GM18858 (cell line): ENCODE data around the gene SYN1.
"Not testable (repeated sequence)": the region's sequence is repeated elsewhere in the genome, so short reads cannot be mapped to it uniquely, and the experiment has no call there.

Experiments used
- ATAC-seq: cut with Tn5 transposase; IDR thresholded peaks from one replicate; pipeline ENCODE4 v1.9.1; 2021; ENCODE audit not compliant: unreplicated experiment

Gene SYN1

DNA sequence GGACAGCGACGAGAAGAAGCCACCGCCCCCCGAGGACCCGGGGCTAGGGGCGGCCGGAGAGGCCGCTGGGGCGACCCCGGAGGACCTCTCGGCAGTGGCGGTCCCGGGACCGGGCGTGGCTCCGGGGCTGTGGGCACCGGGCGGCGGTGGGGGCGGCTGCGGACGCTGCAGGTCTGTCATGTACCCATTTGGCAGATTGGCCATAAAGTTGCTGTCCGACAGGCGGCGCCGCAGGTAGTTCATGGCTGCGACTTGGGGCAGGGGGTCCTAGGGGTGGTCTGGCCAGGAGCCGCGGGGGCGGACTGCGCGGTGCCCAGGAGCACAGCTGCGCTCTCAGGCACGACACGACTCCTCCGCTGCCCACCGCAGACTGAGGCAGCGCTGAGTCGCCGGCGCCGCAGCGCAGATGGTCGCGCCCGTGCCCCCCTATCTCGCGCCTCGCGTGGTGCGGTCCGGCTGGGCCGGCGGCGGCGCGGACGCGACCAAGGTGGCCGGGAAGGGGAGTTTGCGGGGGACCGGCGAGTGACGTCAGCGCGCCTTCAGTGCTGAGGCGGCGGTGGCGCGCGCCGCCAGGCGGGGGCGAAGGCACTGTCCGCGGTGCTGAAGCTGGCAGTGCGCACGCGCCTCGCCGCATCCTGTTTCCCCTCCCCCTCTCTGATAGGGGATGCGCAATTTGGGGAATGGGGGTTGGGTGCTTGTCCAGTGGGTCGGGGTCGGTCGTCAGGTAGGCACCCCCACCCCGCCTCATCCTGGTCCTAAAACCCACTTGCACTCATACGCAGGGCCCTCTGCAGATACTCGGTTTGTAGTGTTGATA is at the start of gene SYN1:
TSS of gene SYN1 (minus strand) at position 372 of the 817 bp plus-strand sequence. CDS start at position 243, 129 bp downstream.
- peak; percentile 60 for ATAC-seq

DNA sequence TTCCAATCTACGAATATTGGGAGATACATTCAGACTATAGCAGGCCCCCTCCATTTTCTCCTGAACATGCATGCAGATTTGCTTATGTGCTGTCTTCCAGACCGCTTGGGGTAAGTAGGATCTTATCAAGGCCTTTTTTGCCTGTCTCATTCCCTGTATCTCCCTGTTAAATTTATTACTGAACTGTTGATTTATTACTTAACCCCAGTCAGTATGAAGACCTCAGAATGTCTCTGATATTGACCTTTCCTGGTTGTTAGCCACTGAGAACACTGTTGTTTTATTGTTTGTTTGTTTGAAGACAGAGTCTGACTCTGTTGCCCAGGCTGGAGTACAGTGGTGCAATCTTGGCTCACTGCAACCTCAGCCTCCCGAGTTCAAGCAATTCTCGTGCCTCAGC is 46.1 kb upstream of the SYN1 start:
- not testable (repeated sequence) for ATAC-seq

DNA sequence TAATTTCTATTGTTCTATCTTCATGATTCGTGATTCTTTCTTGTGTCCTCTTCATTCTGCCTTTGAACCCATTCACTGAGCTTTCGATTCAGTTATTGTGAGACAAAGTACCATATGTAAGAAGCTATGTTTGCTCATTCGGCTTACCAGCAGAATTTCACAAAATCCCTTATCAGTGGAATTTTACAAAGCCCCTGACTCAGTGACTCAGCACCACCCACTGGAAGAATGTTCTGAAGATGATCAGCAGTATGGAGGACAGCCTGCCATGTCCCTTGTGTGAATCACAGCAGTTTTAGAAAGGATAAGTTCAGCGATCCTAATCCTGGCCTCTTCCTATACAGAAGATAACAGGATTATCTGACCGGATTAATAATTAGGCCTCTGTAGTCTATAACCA is 45.1 kb upstream of the SYN1 start:
- ATAC-seq: no peak

DNA sequence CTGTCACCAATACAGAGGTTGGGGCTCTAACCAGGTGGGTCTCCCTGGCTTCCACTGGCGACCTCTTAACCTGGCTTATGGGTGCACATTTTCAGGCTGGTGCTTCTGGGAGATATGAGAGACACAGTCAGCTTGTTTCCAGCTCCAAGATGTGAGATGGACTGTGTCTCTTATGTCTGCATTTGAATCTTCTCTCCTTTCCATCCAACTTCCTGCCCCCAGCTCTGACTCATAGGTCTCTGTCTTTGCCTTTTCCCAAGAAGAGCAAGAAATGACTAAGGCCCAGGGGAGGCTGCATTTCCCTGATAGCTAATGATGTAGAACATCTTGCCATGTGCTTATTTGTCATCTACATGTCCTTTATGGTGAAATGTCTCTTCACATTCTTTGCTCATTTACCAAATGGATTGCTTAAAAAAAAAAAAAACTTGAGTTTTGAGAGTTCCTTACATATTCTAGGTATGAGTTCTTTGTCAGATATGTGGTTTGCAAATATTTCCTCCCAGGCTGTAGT is 42.5 kb upstream of the SYN1 start:
- no peak for ATAC-seq

DNA sequence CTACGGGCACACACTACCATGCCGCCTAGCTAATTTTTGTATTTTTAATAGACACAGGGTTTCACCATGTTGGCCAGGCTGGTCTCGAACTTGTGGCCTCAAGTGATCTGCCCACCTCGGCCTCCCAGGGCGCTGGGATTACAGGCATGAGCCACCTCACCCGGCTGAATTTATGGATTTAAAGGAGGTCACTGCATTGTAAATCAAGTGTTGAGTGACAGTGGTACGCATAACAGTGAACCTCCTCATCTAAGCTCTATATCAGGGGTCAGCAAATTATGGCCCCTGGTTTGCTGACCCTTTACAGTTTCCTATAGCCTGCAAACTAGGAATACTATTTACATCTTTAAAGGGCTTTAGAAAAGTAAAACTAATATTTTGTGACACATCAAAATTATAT is 41.9 kb upstream of the SYN1 start:
- no peak for ATAC-seq

DNA sequence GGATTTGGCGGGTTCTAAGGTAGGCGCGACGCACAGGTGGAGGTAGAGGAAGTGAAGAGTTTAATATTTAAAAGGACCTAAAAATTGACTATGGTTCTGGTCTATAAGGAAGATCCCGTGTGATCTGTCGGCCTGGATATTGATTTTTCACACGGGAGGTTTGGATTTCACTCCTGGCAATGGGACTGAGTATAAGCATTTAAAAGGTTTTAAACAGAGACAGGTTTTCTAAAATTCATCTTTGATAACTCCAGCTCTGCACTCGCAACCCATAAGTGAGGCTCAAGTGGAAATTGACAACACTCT is 39.7 kb upstream of the SYN1 start:
- ATAC-seq: no peak

DNA sequence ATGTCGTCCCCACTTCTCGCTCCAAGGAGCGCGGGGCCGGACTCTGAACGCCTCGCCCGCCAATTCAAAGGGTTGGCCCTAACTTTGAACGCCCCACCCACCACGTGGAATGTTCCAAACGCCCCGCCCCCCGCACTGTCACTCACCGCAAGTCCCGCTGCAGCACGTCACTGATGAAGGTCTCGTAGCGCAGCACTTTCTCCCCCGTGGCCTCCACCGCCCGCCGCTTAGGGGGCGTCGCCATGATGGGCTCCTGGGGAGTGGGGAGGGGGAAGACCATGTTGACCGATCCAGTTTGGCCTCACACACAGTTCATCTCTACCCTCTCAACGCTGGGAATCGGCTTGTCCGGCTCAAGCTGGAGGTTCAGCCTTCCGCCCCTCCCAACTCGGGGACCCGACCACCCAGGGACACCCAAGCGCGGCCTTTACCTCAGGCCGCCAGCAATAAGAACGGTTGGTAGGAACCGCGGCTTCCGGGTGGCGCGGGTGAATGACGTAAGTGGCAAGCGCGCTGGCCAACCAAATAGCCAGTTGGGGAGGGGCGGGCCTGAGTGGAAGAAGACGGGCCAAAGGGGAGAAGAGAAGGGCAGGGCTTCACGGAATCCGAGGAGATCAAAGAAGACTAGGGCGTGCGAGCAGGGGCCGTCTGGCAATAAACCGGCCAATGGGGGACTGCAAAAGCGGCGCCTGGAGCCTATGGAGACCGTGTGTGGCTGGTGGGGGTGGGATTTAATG is 39.2 kb upstream of the SYN1 start, which contains the start of gene UXT:
TSS of gene UXT (minus strand) at position 497 of the 737 bp plus-strand sequence. CDS start at position 244, 253 bp downstream.
- peak; percentile 58 for ATAC-seq

DNA sequence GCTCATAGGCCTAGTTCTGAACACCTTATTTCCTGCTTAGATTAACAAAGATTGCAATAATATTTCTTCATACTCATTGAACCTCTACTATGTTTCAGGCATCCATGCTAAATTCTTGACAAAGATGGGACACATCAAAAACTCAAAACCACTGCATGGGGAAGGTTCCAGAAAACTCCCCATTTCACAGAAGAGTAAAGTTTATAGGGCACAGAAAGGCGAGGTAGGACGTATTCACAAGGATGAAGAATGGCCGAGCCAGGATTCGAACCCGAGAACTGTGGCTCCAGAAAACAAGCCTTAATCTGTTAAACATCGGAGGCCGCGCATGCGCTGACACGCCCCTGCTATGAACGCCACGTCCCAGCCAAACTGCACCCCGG is 38.6 kb upstream of the SYN1 start:
- ATAC-seq: no peak

DNA sequence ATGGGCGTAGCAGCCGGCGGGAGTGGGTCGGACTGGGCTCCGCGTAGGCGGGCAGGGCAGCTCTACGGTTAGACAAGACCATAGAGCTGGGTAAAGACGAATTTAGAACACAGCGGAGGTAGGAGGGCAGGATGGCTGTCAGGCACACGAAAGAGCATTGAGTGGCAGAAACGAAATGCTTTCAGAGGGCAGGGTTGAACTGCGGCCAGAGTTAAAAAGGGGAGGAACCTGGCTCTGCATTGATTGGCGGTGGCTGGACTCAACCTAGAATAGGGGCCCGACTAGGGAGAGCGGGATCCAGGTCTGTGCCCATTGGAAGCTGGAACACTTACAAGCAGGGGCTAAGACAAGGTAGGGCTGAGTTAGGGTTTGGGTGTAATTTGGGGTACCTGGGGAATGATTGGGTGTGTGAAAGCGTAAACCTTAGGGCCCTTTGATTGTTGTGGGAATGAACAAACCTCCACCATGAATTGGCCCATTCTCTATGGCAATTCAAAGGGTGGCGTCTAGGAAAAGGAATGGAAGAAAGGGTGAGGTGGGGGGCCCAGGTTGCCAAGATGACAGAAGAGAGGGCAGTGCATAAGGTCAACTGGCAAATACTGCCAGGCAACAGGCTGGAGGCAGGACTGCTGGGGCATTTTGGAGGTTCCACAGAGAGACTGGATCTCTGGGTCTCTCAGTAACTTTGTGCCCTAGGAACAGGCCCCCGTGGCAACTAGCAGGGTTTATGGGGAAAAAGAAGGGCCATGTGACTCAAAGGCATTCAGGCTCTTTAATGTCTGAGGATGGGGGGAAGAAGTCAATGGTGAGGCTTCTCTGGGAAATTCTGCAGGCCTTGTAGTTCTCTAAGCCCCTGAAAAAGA is 31.6 kb upstream of the SYN1 start:
- ATAC-seq: no peak

DNA sequence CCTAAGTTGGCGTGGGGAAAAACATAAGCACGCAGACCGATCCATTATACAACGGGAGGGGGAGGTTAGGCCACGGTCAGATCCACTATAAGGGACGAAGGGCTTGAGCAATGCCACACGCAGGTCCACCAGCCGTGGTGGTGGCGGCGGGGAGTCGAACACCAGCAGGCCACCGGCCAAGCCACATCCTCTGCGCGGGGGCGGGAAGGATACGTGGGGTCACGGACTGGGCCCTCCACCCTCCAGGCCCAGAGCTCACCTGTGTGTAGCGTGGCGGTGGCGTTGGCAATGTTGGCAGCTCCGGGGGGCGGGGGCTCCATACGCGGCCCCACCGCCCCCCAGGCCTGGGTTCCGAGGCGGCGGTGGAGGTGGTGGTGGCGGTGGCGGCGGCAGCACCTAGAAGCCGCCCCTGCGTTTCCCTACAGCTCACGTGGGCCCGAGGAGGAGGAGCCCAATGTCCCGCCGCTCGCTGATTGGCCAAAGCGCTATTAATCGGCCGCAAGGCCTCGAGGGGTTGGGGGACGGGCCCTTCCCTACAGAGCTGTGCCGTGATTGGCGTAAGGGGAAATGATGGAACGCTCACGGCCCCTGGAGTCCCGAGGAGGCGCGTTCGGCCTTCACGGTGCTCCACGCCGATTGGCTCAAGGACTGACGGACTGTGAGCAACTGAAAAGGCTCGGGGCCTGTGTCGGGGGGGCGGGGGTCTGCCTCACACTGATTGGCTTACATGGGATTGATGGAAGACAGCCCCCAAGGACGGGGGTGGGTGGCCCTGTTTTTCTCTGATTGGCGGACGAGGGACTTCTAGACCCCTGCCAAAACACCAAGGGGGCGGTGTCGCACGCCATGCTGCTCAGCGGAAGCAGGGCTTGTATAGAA is 30.7 kb upstream of the SYN1 start, which contains the start of gene ELK1:
TSS of gene ELK1 (minus strand) at position 400 of the 879 bp plus-strand sequence. CDS start 9,122 bp downstream, outside the sequence.
- ATAC-seq: peak; percentile 77

DNA sequence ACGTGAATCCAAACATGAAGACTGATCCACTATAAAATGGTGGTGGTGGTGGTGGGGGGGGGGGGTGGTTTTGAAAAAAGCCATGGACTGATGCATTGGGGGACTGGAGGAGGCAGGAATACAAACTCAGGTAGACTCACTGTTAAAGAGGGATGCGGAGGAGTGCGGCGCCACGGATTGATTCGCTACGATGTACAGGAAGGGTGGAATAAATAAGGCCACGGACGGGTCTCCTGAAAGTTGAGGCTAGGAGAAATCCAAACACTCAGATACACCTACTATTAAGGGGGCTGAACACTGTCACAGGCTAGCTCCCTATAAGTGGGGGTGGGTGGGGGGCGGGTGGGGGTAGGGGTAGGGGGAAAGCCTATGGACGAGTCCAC is 30.1 kb upstream of the SYN1 start:
- no peak for ATAC-seq

DNA sequence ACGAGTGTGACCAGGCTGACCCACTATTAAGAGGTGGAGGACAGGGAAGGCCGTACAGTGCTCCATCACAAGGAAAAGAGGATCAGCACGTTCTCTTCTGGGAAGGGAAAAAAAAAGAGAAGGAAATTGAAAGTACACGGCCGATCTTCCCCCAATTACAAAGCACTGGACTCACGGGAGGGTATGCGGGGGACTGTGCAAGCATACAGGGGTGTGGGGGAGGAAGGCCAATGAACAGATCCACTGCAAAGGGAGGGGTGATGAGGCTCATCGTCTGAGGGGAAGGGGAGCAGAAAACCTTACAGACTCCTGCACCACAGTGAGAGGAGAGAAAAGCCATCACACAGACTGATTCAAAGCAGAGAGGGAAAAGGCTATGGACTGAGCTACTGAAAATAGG is 29.6 kb upstream of the SYN1 start:
- no peak for ATAC-seq

DNA sequence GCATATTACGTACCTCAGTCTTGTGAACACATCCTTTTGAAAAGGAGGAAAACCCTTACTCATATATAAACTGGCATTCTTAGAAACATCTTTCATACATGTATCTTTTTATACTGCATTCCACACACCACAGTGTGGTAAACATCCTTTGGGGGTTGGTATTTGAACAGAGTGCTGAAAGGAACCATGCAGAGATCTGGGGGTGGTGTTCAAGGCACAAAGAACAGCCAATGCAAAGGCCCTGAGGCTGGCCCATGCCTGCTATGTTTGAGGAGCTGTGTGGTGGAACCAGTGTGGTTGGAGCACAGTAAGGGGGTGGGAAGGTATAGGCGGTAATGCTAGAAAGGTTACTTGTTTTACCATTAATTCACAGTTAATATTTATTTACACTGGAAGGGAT is 28.7 kb upstream of the SYN1 start:
- no peak for ATAC-seq

DNA sequence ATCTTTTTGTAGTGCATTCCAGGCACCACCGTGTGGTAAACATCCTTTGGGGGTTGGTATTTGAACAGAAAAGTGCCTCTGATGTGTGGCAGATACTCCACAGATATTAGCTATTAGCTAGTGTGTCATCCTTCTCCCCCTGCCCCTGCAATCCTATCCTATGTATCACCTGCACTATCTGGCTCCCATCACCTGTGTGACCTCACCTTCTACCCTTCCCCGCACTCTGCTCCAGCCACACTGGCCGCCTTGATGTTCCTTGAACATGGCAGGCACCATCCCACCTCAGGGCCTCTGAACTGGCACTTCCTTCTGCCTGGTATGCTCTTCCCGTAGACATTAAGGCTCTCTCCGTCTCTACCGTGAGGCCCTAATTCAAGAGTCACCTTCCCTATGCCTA is 27.0 kb upstream of the SYN1 start:
- ATAC-seq: no peak

DNA sequence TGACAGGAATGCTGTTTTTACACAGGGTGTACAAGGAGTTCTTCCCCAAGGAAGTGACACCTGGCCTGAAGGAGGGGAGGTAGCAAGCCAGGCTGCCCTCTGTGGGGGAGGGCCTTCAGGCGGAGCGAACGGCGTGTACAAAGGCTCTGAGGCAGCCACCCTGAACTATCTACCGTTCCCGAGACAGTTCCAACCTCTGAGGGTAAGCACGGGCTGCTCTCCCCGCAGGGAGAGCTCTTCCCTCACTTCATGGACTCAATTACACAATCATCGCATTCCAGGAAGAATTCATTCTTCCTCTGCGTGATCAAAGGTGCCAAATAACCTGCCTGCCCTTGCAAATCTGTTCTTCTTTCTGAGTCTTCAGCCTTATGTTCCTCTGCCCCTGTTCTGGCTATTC is 25.9 kb upstream of the SYN1 start:
- ATAC-seq: no peak

DNA sequence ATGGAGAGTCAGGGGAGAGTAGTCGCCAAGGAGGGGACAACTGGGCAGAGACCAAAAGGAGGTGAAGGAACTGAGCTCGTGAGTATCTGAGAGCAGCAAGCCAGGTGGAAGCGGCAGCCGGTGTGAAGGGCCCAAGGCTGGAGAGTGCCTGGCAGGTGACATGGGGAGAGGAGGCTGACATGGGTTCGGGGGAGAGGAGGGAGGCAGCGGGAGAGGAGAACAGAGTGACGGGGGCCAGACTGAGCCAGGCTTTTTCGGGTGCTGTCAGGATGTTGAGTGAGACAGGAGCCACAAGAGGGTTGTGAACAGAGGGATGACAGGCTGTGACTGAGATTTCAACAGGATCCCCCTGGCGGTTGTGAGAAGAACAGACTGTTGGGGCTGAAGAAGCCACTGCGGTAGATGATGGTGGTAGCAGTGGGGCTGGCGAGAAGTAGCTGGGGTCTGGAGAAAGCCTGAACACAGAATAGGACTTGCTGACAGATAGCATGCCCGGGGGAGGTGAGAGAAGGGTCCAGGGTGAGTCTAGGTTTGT is 25.0 kb upstream of the SYN1 start:
- ATAC-seq: no peak

DNA sequence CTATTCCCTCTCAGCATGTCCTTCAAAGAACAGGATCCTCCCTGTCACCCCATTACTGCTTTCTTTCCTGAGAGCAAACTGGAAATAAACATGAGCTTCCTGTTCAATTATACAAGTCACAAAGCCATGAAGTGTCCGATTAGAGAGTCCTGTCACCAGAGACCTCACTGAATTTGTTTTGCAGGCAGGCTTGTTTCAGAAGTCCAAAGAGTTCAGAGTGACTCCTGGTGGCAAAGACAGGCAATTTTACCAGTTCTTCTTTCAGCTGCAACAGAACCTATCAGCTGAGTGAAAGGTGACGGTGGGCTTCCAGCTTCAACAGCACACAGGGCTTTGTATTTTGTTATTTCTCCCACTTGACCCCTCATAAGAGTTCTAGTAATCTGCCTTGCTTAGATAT is 24.3 kb upstream of the SYN1 start:
- ATAC-seq: no peak

DNA sequence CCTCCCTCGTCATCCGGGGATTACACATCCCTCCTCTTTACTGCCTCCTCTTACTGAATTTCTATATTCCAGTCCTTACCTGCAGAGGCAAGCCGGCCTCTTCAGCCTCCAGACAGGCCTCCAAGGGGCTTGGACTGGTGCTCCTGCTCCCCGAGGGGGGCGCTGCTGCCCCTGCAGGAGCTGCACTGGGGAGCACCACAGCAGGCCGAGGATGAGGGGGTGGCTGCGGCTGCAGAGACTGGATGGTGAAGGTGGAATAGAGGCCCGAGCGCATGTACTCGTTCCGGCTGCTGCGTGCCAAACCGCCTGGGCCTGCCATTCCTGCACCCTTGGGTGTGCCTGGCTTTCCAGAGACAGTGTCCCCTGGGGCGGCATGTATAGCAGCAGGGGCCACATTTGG is 19.2 kb upstream of the SYN1 start:
- ATAC-seq: no peak

DNA sequence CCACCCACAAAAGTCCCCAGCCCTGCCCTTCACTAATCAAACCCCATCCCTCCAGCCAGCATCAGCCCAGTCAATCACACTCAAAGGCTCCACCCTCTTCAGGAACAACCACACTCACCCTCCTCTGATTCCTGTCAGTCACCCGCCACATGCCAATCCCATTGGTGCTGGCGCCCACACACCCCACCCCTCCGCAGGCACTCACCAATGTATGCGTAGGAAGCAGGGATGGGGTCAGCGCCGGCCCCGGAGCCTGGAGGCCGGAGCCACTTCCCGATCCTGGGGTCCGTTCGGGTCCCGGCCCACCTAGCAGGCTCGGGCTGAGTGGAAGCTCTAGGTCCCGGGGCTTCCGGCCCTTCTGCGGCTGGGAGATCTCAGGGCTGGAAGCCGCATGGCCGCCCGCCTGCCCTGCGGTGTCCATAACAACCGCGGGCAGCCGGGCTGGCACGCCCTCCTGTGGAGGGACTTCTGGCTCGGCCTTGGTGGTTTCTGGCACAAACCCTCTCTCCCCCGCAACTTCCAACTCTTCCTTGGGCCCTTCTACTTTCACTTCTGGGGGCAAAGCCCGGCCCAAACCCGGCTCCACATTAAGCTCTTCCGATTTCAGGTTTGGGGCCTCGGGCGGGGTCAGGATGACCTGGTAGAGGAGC is 18.0 kb upstream of the SYN1 start:
- peak; percentile 71 for ATAC-seq
